Stromal cell of bone marrow (primary cell): Measurements from ENCODE around the gene ORC3.
"Not testable (repeated sequence)": the region's sequence is repeated elsewhere in the genome, so short reads cannot be mapped to it uniquely, and the experiment has no call there.

Source experiments
- DNase-seq: peaks from one replicate; pipeline ENCODE4 v3.0.0-alpha.2; 2012; ENCODE audit warnings: low read depth

Gene ORC3

GRCh38 chr6:87600576-87600975 is 10.6 kb downstream of the ORC3 start:
- DNase-seq: no peak

- no peak for DNase-seq
Measured at GRCh38 chr6:87606199-87606598, 16.3 kb downstream of the ORC3 start.

GRCh38 chr6:87608802-87609201 is 18.9 kb downstream of the ORC3 start:
- DNase-seq: no peak

GRCh38 chr6:87613018-87613417 is 23.1 kb downstream of the ORC3 start:
- DNase-seq: not testable (repeated sequence)

GRCh38 chr6:87617405-87617804 is 27.5 kb downstream of the ORC3 start:
- no peak for DNase-seq

- DNase-seq: no peak
Measured at GRCh38 chr6:87618531-87618930, 28.6 kb downstream of the ORC3 start.

GRCh38 chr6:87623248-87623647 is 33.3 kb downstream of the ORC3 start:
- DNase-seq: no peak

GRCh38 chr6:87628424-87628823 is 38.5 kb downstream of the ORC3 start:
- no peak for DNase-seq

- no peak for DNase-seq
Measured at GRCh38 chr6:87628881-87629280, 38.9 kb downstream of the ORC3 start.

GRCh38 chr6:87630746-87631145 is 40.8 kb downstream of the ORC3 start:
- DNase-seq: no peak

GRCh38 chr6:87633851-87634250 is 43.9 kb downstream of the ORC3 start:
- no peak for DNase-seq

GRCh38 chr6:87636315-87636714 is 46.4 kb downstream of the ORC3 start:
- DNase-seq: no peak

GRCh38 chr6:87637106-87637505 is 47.2 kb downstream of the ORC3 start:
- no peak for DNase-seq

GRCh38 chr6:87639373-87639772 is 49.4 kb downstream of the ORC3 start:
- DNase-seq: no peak

- no peak for DNase-seq
Measured at GRCh38 chr6:87641065-87641692, 51.2 kb downstream of the ORC3 start.

- no peak for DNase-seq
Measured at GRCh38 chr6:87645080-87645479, 55.1 kb downstream of the ORC3 start.

GRCh38 chr6:87653074-87653962 is 63.4 kb downstream of the ORC3 start:
- DNase-seq: no peak

GRCh38 chr6:87654122-87654521 is 64.2 kb downstream of the ORC3 start:
- DNase-seq: no peak

- DNase-seq: no peak
Measured at GRCh38 chr6:87654875-87655454, 65.0 kb downstream of the ORC3 start.

GRCh38 chr6:87655824-87656223 is 65.9 kb downstream of the ORC3 start:
- no peak for DNase-seq

- DNase-seq: no peak
Measured at GRCh38 chr6:87656857-87657256, 66.9 kb downstream of the ORC3 start.

- DNase-seq: no peak
Measured at GRCh38 chr6:87658516-87658915, 68.6 kb downstream of the ORC3 start.

GRCh38 chr6:87660226-87660911 is 70.4 kb downstream of the ORC3 start:
- peak; percentile 76 for DNase-seq
